ENCODE measurements around the gene UBE2E1. TPM values are rescaled to one million over a fixed set of nuclear protein-coding genes. Genes with fewer than 3 reads are reported as not detected.

The UBE2E1 gene
- total RNA-seq, 4 donors from 2014 or later: 82.4 to 126 (median 115) TPM

DNA sequence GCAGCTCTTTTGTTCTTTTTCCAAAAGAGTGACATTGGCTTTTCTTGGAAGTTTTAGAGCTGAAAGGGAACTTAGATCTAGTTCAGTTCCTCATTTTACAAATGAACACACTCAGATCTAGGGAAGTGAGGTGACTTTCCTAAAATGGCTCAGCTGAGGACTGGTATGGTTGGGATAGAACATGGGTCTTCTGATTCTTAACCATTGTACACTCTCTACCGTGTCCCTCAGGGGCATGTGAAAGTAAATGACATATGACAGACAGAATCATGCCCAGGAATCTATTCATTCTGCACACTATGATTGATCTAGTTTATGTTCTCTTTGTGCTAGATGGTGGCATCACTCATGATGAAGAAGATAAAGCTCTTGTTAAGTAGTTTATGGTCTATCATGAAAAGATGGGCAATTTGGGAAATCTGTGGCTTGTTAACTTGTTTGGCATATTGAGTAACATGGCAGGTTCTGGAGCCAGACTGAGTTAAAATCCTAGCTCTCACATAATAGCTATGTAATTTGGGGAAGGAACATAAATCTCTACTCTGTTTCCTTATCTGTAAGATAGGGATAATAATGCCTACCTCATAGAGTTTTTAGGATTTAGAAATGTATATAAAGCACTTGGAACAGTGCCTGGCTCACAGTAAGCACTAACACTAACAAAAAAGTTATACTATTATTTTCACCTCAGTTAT lies 30.9 kb downstream of the UBE2E1 start:
- H3K27ac ChIP-seq (replicated peaks in 1 of 4): no peak overlapping the region
- 71% methylated on average over 1 of the region's 1 CpG for WGBS
- no peaks in the 10 kb centered on the region for H3K9me3 ChIP-seq
- no peaks in the 10 kb centered on the region for H3K27me3 ChIP-seq
- H3K4me1 ChIP-seq: peaks cover 22 to 49% (median 36%) of the 10 kb centered on the region in 4 donors
- H3K4me3 ChIP-seq: no peak overlapping the region
- intact Hi-C loops (cut with DNase I): no loop called here
- TF ChIP-seq POLR2A (IDR thresholded peaks at IDR 0.05; ENCODE audit: low read depth) (no peak), POLR2AphosphoS5 (IDR thresholded peaks at IDR 0.05) (no peak)
- DNase-seq (ENCODE audit: extremely low spot score): no peak
- H3K36me3 ChIP-seq: no peaks in the 10 kb centered on the region

DNA sequence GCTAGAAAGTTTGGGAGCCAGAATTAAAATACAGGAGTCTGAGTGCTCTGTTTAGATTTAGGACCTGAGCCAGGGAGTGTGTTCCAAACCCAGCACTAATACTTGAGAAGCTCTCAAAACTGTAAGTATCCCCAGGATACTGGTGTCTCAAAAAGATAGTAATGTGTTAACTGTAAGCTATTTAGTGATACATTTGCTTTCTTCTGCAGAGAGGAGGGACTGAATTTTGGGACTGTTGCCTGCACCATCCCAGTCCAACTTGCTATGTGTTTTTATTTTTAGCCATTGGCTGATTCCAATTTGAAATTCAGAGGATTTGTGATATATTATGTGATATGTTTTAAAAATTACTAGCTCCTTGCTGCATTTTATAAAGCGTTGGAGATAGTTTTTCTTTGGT lies 31.5 kb downstream of the UBE2E1 start:
- H3K4me1 ChIP-seq: peaks cover 22 to 46% (median 36%) of the 10 kb centered on the region in 4 donors
- TF ChIP-seq POLR2A (IDR thresholded peaks at IDR 0.05; ENCODE audit: low read depth) (no peak), EP300 (IDR thresholded peaks at IDR 0.05) (no peak)
- no peaks in the 10 kb centered on the region for H3K9me3 ChIP-seq
- DNase-seq (ENCODE audit: extremely low spot score): no peak
- WGBS: 52% methylated on average over 1 of the region's 1 CpG
- intact Hi-C loops (cut with DNase I): no loop called here
- no peaks in the 10 kb centered on the region for H3K27me3 ChIP-seq
- no peak overlapping the region for H3K27ac ChIP-seq (replicated peaks in 1 of 4)
- H3K4me3 ChIP-seq: no peak overlapping the region
- no peaks in the 10 kb centered on the region for H3K36me3 ChIP-seq

DNA sequence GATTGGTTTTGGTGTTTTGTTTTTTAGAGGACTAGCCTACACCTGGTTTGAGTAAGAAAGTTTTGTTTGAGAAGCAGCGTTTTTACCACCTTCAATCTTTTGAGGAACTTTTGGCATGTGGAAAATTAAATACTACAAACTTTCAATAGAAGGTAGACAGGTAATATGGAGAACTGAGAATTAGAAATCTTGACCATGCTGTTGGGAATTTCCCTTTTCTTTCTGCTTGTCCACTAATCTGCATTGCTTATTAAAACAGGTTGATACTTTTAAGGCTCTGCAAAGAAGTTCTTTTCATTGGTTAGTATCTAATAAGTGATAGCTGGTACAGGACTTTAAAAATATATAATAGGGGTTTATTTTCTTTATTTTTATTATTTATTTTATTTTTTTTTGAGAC lies 31.9 kb downstream of the UBE2E1 start:
- 74% methylated on average over 1 of the region's 1 CpG for WGBS
- DNase-seq (ENCODE audit: extremely low spot score): no peak
- no peaks in the 10 kb centered on the region for H3K27me3 ChIP-seq
- no peaks in the 10 kb centered on the region for H3K9me3 ChIP-seq
- no peak overlapping the region for H3K27ac ChIP-seq (replicated peaks in 1 of 4)
- TF ChIP-seq, protein P1, sequence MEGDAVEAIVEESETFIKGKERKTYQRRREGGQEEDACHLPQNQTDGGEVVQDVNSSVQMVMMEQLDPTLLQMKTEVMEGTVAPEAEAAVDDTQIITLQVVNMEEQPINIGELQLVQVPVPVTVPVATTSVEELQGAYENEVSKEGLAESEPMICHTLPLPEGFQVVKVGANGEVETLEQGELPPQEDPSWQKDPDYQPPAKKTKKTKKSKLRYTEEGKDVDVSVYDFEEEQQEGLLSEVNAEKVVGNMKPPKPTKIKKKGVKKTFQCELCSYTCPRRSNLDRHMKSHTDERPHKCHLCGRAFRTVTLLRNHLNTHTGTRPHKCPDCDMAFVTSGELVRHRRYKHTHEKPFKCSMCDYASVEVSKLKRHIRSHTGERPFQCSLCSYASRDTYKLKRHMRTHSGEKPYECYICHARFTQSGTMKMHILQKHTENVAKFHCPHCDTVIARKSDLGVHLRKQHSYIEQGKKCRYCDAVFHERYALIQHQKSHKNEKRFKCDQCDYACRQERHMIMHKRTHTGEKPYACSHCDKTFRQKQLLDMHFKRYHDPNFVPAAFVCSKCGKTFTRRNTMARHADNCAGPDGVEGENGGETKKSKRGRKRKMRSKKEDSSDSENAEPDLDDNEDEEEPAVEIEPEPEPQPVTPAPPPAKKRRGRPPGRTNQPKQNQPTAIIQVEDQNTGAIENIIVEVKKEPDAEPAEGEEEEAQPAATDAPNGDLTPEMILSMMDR (IDR thresholded peaks at IDR 0.05): no peak
- TF ChIP-seq EP300 (IDR thresholded peaks at IDR 0.05) (no peak), POLR2A (IDR thresholded peaks at IDR 0.05; ENCODE audit: low read depth) (no peak), POLR2AphosphoS5 (IDR thresholded peaks at IDR 0.05) (no peak)
- no peaks in the 10 kb centered on the region for H3K36me3 ChIP-seq
- peaks cover 22 to 44% (median 35%) of the 10 kb centered on the region in 4 donors for H3K4me1 ChIP-seq
- no peak overlapping the region for H3K4me3 ChIP-seq
- intact Hi-C loops (cut with DNase I): no loop called here

DNA sequence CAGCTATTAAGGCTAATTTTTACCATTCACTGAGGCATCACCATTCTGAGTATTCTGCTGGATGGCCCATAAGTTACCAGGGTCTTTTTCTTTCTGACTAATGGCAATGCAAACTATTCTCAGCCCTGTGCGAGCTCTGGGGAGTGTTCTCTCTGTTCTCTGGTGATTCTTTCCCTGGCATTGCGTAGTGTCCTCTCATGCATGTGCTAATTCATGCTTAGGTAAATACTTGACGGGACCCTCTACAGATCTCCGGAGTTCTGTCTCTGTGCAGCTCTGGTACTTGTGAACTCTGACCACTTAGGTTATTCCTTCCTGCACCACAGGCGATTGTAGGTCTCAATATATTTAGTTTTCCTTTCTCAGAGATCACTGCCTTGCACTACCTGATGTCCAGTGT lies 34.8 kb downstream of the UBE2E1 start:
- 90% methylated on average over 5 of the region's 5 CpGs for WGBS
- Histone ChIP-seq H3K27me3 (no peaks in the 10 kb centered on the region), H3K9me3 (no peaks in the 10 kb centered on the region), H3K4me3 (no peak overlapping the region), H3K36me3 (no peaks in the 10 kb centered on the region), H3K4me1 (peaks cover 23 to 31% (median 25%) of the 10 kb centered on the region in 4 donors), H3K27ac (replicated peaks in 1 of 4) (no peak overlapping the region)
- no peak for DNase-seq (ENCODE audit: extremely low spot score)
- TF ChIP-seq EP300 (IDR thresholded peaks at IDR 0.05) (no peak), POLR2AphosphoS5 (IDR thresholded peaks at IDR 0.05) (no peak), POLR2A (IDR thresholded peaks at IDR 0.05; ENCODE audit: low read depth) (no peak)
- TF ChIP-seq, protein P1 (IDR thresholded peaks at IDR 0.05): no peak
- intact Hi-C loops (cut with DNase I): no loop called here

DNA sequence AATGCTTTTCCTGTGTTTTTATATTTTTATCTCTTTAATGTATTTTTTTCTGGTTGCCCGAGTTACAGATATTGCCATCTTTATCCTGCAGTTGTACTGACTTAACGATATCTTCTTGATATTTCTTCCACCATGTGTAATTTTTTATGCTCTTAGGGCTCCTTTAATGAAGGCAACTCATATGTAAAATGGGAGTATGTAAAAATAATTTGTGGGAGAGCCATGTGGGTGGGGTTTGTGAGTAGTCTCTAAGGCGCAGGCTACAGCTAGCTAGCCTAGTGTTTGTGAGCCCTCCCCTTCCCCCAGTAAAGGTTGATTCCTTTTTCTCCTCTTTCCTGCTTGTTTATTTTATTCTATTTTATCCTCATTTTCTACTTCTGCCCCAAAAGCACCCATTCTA lies 38.1 kb downstream of the UBE2E1 start:
- Histone ChIP-seq H3K4me1 (peaks cover 0 to 8% (median 6%) of the 10 kb centered on the region in 4 donors), H3K36me3 (no peaks in the 10 kb centered on the region), H3K27me3 (no peaks in the 10 kb centered on the region), H3K27ac (replicated peaks in 1 of 4) (no peak overlapping the region), H3K9me3 (no peaks in the 10 kb centered on the region), H3K4me3 (no peak overlapping the region)
- TF ChIP-seq EP300 (IDR thresholded peaks at IDR 0.05) (no peak), POLR2AphosphoS5 (IDR thresholded peaks at IDR 0.05) (no peak), POLR2A (IDR thresholded peaks at IDR 0.05; ENCODE audit: low read depth) (no peak)
- TF ChIP-seq, protein P1 (IDR thresholded peaks at IDR 0.05): no peak
- no peak for DNase-seq (ENCODE audit: extremely low spot score)
- WGBS: 96% methylated on average over 3 of the region's 3 CpGs
- intact Hi-C loops (cut with DNase I): no loop called here
